Stomach (tissue), 4 donors: ENCODE measurements around the gene KLHL18.

Experiments used
- CTCF ChIP-seq, 7 experiments: fragments of 450-650 bp in 4 of 7; fragments of 200-600 bp in 3 of 7; sonication (generic) in 3 of 7; IDR thresholded peaks; one replicate each; pipeline ENCODE4 v1.5.1; 2016 to 2019; ENCODE audit warnings: antibody characterized with exemption in 7 of 7, control low read depth in 2 of 7, mild to moderate bottlenecking in 1 of 7
- POLR2A ChIP-seq, 4 donors: fragments of 450-650 bp; IDR thresholded peaks; one replicate each; pipeline ENCODE4 v1.6.1; 2016; ENCODE audit warnings: antibody characterized with exemption in 4 of 4, control low read depth in 2 of 4, mild to moderate bottlenecking in 1 of 4, moderate library complexity in 1 of 4

GRCh38 chr3:47347217-47347801, 64.6 kb downstream of the KLHL18 start:
- no peak for TF ChIP-seq CTCF (IDR thresholded peaks at IDR 0.05)
- TF ChIP-seq POLR2A (IDR thresholded peaks at IDR 0.05), result no peak
